HEK293 (cell line): ENCODE measurements around the gene PSPH.

Source experiments
- CTCF ChIA-PET: fragments of 350-600 bp; formaldehyde crosslinking; extraction: SDS; loops from one replicate; lab custom pipeline; 2021; ENCODE audit warnings: antibody characterized with exemption; lab: Yijun Ruan, JAX
- POLR2A ChIA-PET: fragments of 300-600 bp; formaldehyde crosslinking; extraction: SDS; loops from one replicate; lab custom pipeline; 2020; ENCODE audit warnings: antibody characterized with exemption, inconsistent platforms; lab: Yijun Ruan, JAX
- H3K27ac ChIP-seq: fragments of 200-500 bp; sonication (Bioruptor generic); 2 replicates; pipeline ENCODE4 v1.5.1; 2014; ENCODE audit warnings: low read depth, low read length, control low read depth, inconsistent platforms; ENCODE audit errors: extremely low read depth
- H3K36me3 ChIP-seq, 2 experiments: fragments of 200-500 bp in 1 of 2; sonication (Bioruptor generic) in 1 of 2; 1 replicate in 1 of 2; 2 replicates in 1 of 2; pipeline ENCODE4 v1.5.1; 2014 to 2017; ENCODE audit warnings: inconsistent platforms in 2 of 2, low read length in 2 of 2; ENCODE audit not compliant: control insufficient read depth in 2 of 2, insufficient read depth in 1 of 2
- H3K4me1 ChIP-seq: fragments of 200-500 bp; sonication (Bioruptor generic); 2 replicates; pipeline ENCODE4 v1.5.1; 2014; ENCODE audit warnings: mild to moderate bottlenecking, low read length, inconsistent platforms; ENCODE audit not compliant: control insufficient read depth, insufficient read depth
- H3K4me3 ChIP-seq: 2 replicates; pipeline ENCODE4 v1.5.1; 2011; ENCODE audit warnings: low read depth, mild to moderate bottlenecking, control low read depth, low read length, moderate library complexity
- H3K9me3 ChIP-seq: fragments of 200-500 bp; sonication (Bioruptor generic); 2 replicates; pipeline ENCODE4 v1.5.1; 2014; ENCODE audit warnings: low read depth, low read length, inconsistent platforms; ENCODE audit not compliant: control insufficient read depth, insufficient read depth
- FEZF1 ChIP-seq: fragments of 450-650 bp; formaldehyde crosslinking; IDR thresholded peaks from 2 replicates; pipeline ENCODE4 v1.5.1; 2016; ENCODE audit warnings: missing biosample characterization, missing genetic modification characterization
- GFI1B ChIP-seq: fragments of 450-650 bp; formaldehyde crosslinking; IDR thresholded peaks from 2 replicates; pipeline ENCODE4 v1.5.1; 2016; ENCODE audit warnings: missing biosample characterization, missing genetic modification characterization
- GLIS1 ChIP-seq: fragments of 450-650 bp; formaldehyde crosslinking; IDR thresholded peaks from 2 replicates; pipeline ENCODE4 v1.5.1; 2016; ENCODE audit warnings: missing biosample characterization, missing genetic modification characterization
- KLF8 ChIP-seq: fragments of 450-650 bp; formaldehyde crosslinking; IDR thresholded peaks from 2 replicates; pipeline ENCODE4 v1.5.1; 2016; ENCODE audit warnings: missing biosample characterization, missing genetic modification characterization
- PBX3 ChIP-seq: sonication (generic); formaldehyde crosslinking; IDR thresholded peaks from 2 replicates; pipeline ENCODE4 v1.8.1; 2022; ENCODE audit warnings: mild to moderate bottlenecking, moderate library complexity, missing genetic modification reagents
- PRDM1 ChIP-seq: fragments of 450-650 bp; formaldehyde crosslinking; IDR thresholded peaks from 2 replicates; pipeline ENCODE4; 2016; ENCODE audit warnings: missing biosample characterization, missing genetic modification characterization
- SALL2 ChIP-seq: fragments of 450-650 bp; formaldehyde crosslinking; IDR thresholded peaks from 2 replicates; pipeline ENCODE4 v1.5.0; 2017; ENCODE audit warnings: missing biosample characterization, mild to moderate bottlenecking, missing genetic modification characterization, borderline replicate concordance
- TRIM28 ChIP-seq: IDR thresholded peaks from 2 replicates; pipeline ENCODE4 v1.6.1; 2011; ENCODE audit warnings: low read length, control low read depth, borderline replicate concordance
- WT1 ChIP-seq: fragments of 450-650 bp; formaldehyde crosslinking; IDR thresholded peaks from 2 replicates; pipeline ENCODE4 v1.5.1; 2016; ENCODE audit warnings: missing biosample characterization, missing genetic modification characterization
- ZNF121 ChIP-seq: fragments of 450-650 bp; formaldehyde crosslinking; IDR thresholded peaks from 2 replicates; pipeline ENCODE4 v1.5.1; 2016; ENCODE audit warnings: missing biosample characterization, missing genetic modification characterization
- ZNF157 ChIP-seq: fragments of 450-650 bp; formaldehyde crosslinking; IDR thresholded peaks from 2 replicates; pipeline ENCODE4 v1.5.1; 2016; ENCODE audit warnings: missing biosample characterization, missing genetic modification characterization
- ZNF214 ChIP-seq: fragments of 450-650 bp; formaldehyde crosslinking; IDR thresholded peaks from 2 replicates; pipeline ENCODE4 v1.5.1; 2017; ENCODE audit warnings: missing biosample characterization, mild to moderate bottlenecking, missing genetic modification characterization, borderline replicate concordance
- ZNF221 ChIP-seq: fragments of 450-650 bp; formaldehyde crosslinking; IDR thresholded peaks from 2 replicates; pipeline ENCODE4 v1.5.1; 2017; ENCODE audit warnings: missing biosample characterization, missing genetic modification characterization, borderline replicate concordance
- ZNF626 ChIP-seq: fragments of 450-650 bp; sonication (Bioruptor Pico); formaldehyde crosslinking; IDR thresholded peaks from 2 replicates; pipeline ENCODE4 v1.5.1; 2018; ENCODE audit warnings: missing biosample characterization, missing genetic modification characterization, inconsistent platforms
- ZNF658 ChIP-seq: fragments of 450-650 bp; formaldehyde crosslinking; IDR thresholded peaks from 2 replicates; pipeline ENCODE4; 2016; ENCODE audit warnings: missing biosample characterization, missing genetic modification characterization
- ZNF843 ChIP-seq: fragments of 450-650 bp; formaldehyde crosslinking; IDR thresholded peaks from 2 replicates; pipeline ENCODE4 v1.5.1; 2016; ENCODE audit warnings: missing biosample characterization, missing genetic modification characterization
- TF ChIP-seq, protein P1 (sequence below): fragments of 450-650 bp; formaldehyde crosslinking; IDR thresholded peaks from 2 replicates; pipeline ENCODE4 v1.5.1; 2016; ENCODE audit warnings: missing biosample characterization, missing genetic modification characterization
- TF ChIP-seq, protein P2 (sequence below): fragments of 450-650 bp; formaldehyde crosslinking; conservative IDR thresholded peaks from 2 replicates; pipeline ENCODE4 v1.5.1; 2016; ENCODE audit warnings: low read depth, missing biosample characterization, missing genetic modification characterization

PSPH gene

DNA sequence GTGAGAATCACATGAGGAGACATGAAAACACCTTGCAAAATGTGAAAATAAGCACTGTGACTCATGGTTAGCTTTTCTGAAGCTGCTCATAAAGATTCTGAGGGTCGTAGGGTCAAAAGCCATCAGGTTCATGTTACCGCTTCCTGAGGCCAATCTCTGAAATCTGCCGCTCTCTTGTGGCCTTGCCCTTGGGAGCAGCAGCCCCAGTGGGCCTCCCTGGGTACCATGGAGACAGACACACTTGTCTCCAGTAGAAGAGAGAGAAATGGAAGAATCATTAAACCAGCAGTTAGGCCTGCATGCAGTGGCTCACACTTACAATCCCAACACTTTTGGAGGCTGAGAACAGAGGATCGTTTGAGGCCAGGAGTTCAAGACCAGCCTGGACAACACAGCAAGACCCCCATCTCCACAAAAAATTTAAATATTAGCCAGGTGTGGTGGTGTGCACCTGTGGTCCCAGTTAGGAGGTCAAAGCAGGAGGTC is 44.0 kb downstream of the PSPH start:
- TF ChIP-seq TRIM28 (0 out of 2 replicates have a peak, but pooled peaks have one; percentile 26), ZNF121 (tag by site-specific recombination) (0 out of 2 replicates have a peak, but pooled peaks have one; percentile 33), SALL2 (tag by site-specific recombination) (no peak), ZNF221 (tag by site-specific recombination) (no peak), FEZF1 (tag by site-specific recombination) (peak; percentile 12; the same call in 1 of the 2 replicates)
- H3K4me3 ChIP-seq = no peak overlapping the region
- no peaks in the 10 kb centered on the region for H3K9me3 ChIP-seq
- no peak overlapping the region for H3K27ac ChIP-seq
- POLR2A ChIA-PET = interaction anchor here (0.9 to 4.1 kb wide), 3 partner anchors 27 to 57 kb away, joined by 4 to 12 read pairs (median 8); partner anchors contain the start of genes CCT6A, PSPH and SUMF2
- CTCF ChIA-PET = interaction anchor here (0.6 to 2.6 kb wide), 2 partner anchors 67 to 258 kb away, joined by 3 to 15 read pairs; no protein-coding TSS in a partner anchor
- H3K36me3 ChIP-seq = peaks cover 3 to 11% of the 10 kb centered on the region in 2 experiments; a peak in 2 of 3 replicates
- H3K4me1 ChIP-seq = no peaks in the 10 kb centered on the region

DNA sequence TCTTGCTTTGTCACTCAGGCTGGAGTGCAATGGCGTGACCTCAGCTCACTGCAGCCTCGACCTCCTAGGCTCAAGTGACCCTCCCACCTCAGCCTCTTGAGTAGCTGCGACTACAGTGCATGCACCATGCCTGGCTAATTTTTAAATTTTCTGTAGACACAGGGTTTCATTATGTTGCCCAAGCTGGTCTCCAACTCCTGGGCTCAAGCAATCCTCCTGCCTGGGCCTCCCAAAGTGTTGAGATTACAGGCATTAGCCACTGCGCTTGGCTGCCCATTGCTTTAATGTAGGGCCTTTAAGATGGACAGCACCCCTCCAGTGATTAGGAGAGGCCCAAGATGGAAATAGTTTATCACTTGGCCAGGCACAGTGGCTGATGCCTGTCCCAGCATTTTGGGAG is 47.5 kb downstream of the PSPH start:
- Histone ChIP-seq H3K4me1 (no peaks in the 10 kb centered on the region), H3K9me3 (no peaks in the 10 kb centered on the region), H3K36me3 (peaks cover 4 to 15% of the 10 kb centered on the region in 2 experiments; a peak in 1 of 3 replicates), H3K4me3 (no peak overlapping the region), H3K27ac (no peak overlapping the region)
- ChIA-PET POLR2A (interaction anchor here (1.1 kb wide), 1 partner anchor 30 kb away, joined by 4 read pairs; no protein-coding TSS in a partner anchor), CTCF (interaction anchor here (0.7 to 1.7 kb wide), 6 partner anchors 9 to 1351 kb away, joined by 4 to 6 read pairs (median 4); no protein-coding TSS in a partner anchor)
- TF ChIP-seq GLIS1 (tag by site-specific recombination) (no peak), KLF8 (tag by site-specific recombination) (no peak), ZNF214 (tag by site-specific recombination) (no peak), ZNF157 (tag by site-specific recombination) (no peak), ZNF626 (tag by site-specific recombination) (no peak), PBX3 (CRISPR knock-in tag) (no peak), ZNF843 (tag by site-specific recombination) (no peak), GFI1B (no peak), PRDM1 (tag by site-specific recombination) (no peak), ZNF658 (tag by site-specific recombination) (no peak), WT1 (tag by site-specific recombination) (no peak)
- TF ChIP-seq, protein P1, sequence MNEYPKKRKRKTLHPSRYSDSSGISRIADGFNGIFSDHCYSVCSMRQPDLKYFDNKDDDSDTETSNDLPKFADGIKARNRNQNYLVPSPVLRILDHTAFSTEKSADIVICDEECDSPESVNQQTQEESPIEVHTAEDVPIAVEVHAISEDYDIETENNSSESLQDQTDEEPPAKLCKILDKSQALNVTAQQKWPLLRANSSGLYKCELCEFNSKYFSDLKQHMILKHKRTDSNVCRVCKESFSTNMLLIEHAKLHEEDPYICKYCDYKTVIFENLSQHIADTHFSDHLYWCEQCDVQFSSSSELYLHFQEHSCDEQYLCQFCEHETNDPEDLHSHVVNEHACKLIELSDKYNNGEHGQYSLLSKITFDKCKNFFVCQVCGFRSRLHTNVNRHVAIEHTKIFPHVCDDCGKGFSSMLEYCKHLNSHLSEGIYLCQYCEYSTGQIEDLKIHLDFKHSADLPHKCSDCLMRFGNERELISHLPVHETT = no peak
- TF ChIP-seq, protein P2, sequence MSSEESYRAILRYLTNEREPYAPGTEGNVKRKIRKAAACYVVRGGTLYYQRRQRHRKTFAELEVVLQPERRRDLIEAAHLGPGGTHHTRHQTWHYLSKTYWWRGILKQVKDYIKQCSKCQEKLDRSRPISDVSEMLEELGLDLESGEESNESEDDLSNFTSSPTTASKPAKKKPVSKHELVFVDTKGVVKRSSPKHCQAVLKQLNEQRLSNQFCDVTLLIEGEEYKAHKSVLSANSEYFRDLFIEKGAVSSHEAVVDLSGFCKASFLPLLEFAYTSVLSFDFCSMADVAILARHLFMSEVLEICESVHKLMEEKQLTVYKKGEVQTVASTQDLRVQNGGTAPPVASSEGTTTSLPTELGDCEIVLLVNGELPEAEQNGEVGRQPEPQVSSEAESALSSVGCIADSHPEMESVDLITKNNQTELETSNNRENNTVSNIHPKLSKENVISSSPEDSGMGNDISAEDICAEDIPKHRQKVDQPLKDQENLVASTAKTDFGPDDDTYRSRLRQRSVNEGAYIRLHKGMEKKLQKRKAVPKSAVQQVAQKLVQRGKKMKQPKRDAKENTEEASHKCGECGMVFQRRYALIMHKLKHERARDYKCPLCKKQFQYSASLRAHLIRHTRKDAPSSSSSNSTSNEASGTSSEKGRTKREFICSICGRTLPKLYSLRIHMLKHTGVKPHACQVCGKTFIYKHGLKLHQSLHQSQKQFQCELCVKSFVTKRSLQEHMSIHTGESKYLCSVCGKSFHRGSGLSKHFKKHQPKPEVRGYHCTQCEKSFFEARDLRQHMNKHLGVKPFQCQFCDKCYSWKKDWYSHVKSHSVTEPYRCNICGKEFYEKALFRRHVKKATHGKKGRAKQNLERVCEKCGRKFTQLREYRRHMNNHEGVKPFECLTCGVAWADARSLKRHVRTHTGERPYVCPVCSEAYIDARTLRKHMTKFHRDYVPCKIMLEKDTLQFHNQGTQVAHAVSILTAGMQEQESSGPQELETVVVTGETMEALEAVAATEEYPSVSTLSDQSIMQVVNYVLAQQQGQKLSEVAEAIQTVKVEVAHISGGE = no peak
